ENCODE data around the gene APP.

Gene APP

GRCh38 chr21:26154753-26155152 lies 15.8 kb downstream of the APP start:
- Histone ChIP-seq H3K36me3 (ENCODE audit: insufficient read depth, low read length) (no peaks in the 10 kb centered on the region), H3K4me3 (ENCODE audit: low read depth in 1 of 2, low read length in 2 of 2) (no peak overlapping the region), H2AFZ (ENCODE audit: low read depth, low read length) (no peak overlapping the region), H3K9me3 (ENCODE audit: insufficient read depth, low read length, severe bottlenecking) (no peaks in the 10 kb centered on the region), H3K4me2 (ENCODE audit: insufficient read depth, low read length) (no peak overlapping the region), H3K4me1 (ENCODE audit: insufficient read depth, low read length) (peaks cover 12% of the 10 kb centered on the region), H4K20me1 (ENCODE audit: insufficient read depth, low read length) (no peaks in the 10 kb centered on the region), H3K27ac (ENCODE audit: low read length) (no peak overlapping the region), H3K79me2 (ENCODE audit: insufficient read depth, low read length) (no peaks in the 10 kb centered on the region), H3K27me3 (ENCODE audit: insufficient read depth, low read length, poor library complexity) (no peaks in the 10 kb centered on the region), H3K9ac (ENCODE audit: low read depth, low read length) (no peak overlapping the region)
- ATAC-seq (ENCODE audit: insufficient read depth, low read depth) (no peak), DNase-seq (no peak)
- TF ChIP-seq CTCF (IDR thresholded peaks at IDR 0.05; ENCODE audit: borderline replicate concordance, extremely low read depth, low read length, poor library complexity, severe bottlenecking) (no peak), EZH2 (IDR thresholded peaks at IDR 0.05; ENCODE audit: borderline replicate concordance, low read depth, low read length, severe bottlenecking) (no peak)

GRCh38 chr21:26153758-26154157 lies 16.8 kb downstream of the APP start:
- no peaks in the 10 kb centered on the region for H3K27me3 ChIP-seq (ENCODE audit: insufficient read depth, low read length, poor library complexity)
- no peak overlapping the region for H2AFZ ChIP-seq (ENCODE audit: low read depth, low read length)
- H4K20me1 ChIP-seq (ENCODE audit: insufficient read depth, low read length): no peaks in the 10 kb centered on the region
- ATAC-seq (ENCODE audit: insufficient read depth, low read depth): no peak
- no peaks in the 10 kb centered on the region for H3K79me2 ChIP-seq (ENCODE audit: insufficient read depth, low read length)
- H3K4me1 ChIP-seq (ENCODE audit: insufficient read depth, low read length): peaks cover 21% of the 10 kb centered on the region
- H3K4me3 ChIP-seq (ENCODE audit: low read depth in 1 of 2, low read length in 2 of 2): no peak overlapping the region
- H3K4me2 ChIP-seq (ENCODE audit: insufficient read depth, low read length): no peak overlapping the region
- DNase-seq: no peak
- H3K9me3 ChIP-seq (ENCODE audit: insufficient read depth, low read length, severe bottlenecking): no peaks in the 10 kb centered on the region
- TF ChIP-seq EZH2 (IDR thresholded peaks at IDR 0.05; ENCODE audit: borderline replicate concordance, low read depth, low read length, severe bottlenecking) (no peak), CTCF (IDR thresholded peaks at IDR 0.05; ENCODE audit: borderline replicate concordance, extremely low read depth, low read length, poor library complexity, severe bottlenecking) (no peak)
- no peaks in the 10 kb centered on the region for H3K36me3 ChIP-seq (ENCODE audit: insufficient read depth, low read length)
- H3K9ac ChIP-seq (ENCODE audit: low read depth, low read length): no peak overlapping the region
- no peak overlapping the region for H3K27ac ChIP-seq (ENCODE audit: low read length)

GRCh38 chr21:26148840-26149354 lies 21.7 kb downstream of the APP start:
- no peaks in the 10 kb centered on the region for H3K36me3 ChIP-seq (ENCODE audit: insufficient read depth, low read length)
- H3K4me1 ChIP-seq (ENCODE audit: insufficient read depth, low read length): peaks cover 56% of the 10 kb centered on the region
- no peaks in the 10 kb centered on the region for H3K79me2 ChIP-seq (ENCODE audit: insufficient read depth, low read length)
- ATAC-seq (ENCODE audit: insufficient read depth, low read depth): no peak
- TF ChIP-seq EZH2 (IDR thresholded peaks at IDR 0.05; ENCODE audit: borderline replicate concordance, low read depth, low read length, severe bottlenecking): no peak
- no peak for TF ChIP-seq CTCF (IDR thresholded peaks at IDR 0.05; ENCODE audit: borderline replicate concordance, extremely low read depth, low read length, poor library complexity, severe bottlenecking)
- H3K4me3 ChIP-seq (ENCODE audit: low read depth in 1 of 2, low read length in 2 of 2): no peak overlapping the region
- no peaks in the 10 kb centered on the region for H3K27me3 ChIP-seq (ENCODE audit: insufficient read depth, low read length, poor library complexity)
- H2AFZ ChIP-seq (ENCODE audit: low read depth, low read length): no peak overlapping the region
- no peak overlapping the region for H3K9ac ChIP-seq (ENCODE audit: low read depth, low read length)
- no peak for DNase-seq
- no peaks in the 10 kb centered on the region for H3K9me3 ChIP-seq (ENCODE audit: insufficient read depth, low read length, severe bottlenecking)
- no peak overlapping the region for H3K27ac ChIP-seq (ENCODE audit: low read length)
- H3K4me2 ChIP-seq (ENCODE audit: insufficient read depth, low read length): no peak overlapping the region
- H4K20me1 ChIP-seq (ENCODE audit: insufficient read depth, low read length): no peaks in the 10 kb centered on the region
